Astrocyte (in vitro differentiated cells and primary cell): ENCODE results near the gene NTSR1.

Source experiments
- EZH2 ChIP-seq: IDR thresholded peaks from 2 replicates; pipeline ENCODE4 v1.6.1; 2012; ENCODE audit warnings: mild to moderate bottlenecking, low read length, inconsistent platforms; ENCODE audit not compliant: insufficient read depth
- TF ChIP-seq, protein P1 (sequence below): IDR thresholded peaks from 2 replicates; pipeline ENCODE4 v1.5.1; 2011; ENCODE audit warnings: low read depth, mild to moderate bottlenecking, inconsistent platforms, low read length, moderate library complexity; ENCODE audit not compliant: insufficient read depth

DNA sequence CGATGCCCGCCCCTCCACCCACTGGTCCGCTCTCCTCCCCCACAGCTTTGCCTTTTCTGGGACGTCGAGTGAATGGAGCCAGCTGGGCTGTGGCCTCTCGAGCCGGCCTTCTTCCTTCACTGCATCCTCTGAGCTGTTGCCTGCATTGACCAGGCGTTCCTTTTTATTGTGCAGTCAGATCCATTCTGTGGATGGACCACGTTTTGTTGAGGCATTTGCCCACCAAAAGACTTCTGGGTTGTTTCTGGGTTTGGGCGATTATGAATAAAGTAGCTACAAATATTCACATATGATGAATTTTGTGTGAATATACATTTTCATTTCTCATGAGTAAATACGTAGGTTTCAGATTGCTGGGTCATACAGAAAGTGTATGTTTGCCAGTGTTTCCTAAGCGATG, 9.9 kb downstream of the NTSR1 start:
- no peak for TF ChIP-seq EZH2
- TF ChIP-seq, protein P1, sequence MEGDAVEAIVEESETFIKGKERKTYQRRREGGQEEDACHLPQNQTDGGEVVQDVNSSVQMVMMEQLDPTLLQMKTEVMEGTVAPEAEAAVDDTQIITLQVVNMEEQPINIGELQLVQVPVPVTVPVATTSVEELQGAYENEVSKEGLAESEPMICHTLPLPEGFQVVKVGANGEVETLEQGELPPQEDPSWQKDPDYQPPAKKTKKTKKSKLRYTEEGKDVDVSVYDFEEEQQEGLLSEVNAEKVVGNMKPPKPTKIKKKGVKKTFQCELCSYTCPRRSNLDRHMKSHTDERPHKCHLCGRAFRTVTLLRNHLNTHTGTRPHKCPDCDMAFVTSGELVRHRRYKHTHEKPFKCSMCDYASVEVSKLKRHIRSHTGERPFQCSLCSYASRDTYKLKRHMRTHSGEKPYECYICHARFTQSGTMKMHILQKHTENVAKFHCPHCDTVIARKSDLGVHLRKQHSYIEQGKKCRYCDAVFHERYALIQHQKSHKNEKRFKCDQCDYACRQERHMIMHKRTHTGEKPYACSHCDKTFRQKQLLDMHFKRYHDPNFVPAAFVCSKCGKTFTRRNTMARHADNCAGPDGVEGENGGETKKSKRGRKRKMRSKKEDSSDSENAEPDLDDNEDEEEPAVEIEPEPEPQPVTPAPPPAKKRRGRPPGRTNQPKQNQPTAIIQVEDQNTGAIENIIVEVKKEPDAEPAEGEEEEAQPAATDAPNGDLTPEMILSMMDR, result no peak
